ENCODE results near the gene PTPN1. TPM values are rescaled to one million over a fixed set of nuclear protein-coding genes. Genes with fewer than 3 reads are reported as not detected.

The PTPN1 gene
- 100 to 1,000 TPM; 111 to 113 TPM for total RNA-seq

GRCh38 chr20:50509923-50510705 is at the start of gene PTPN1:
Gene PTPN1, plus strand, starts transcription at chr20:50510383. Its CDS starts 145 bp downstream, at chr20:50510528.

Small RNAs within 50 kb of the gene (small RNA-seq; reads per million reads assigned to genes)
- gene COX6CP2, result 0 reads per million in 2 donors
- gene MIR1302-5, result 0 reads per million in 2 donors
- gene MIR645, result 0 reads per million in 2 donors
- gene RF00019, result 0 reads per million in 2 donors

Other genes with a start within 250 kb of the PTPN1 start
- gene RIPOR3, start 181.2 kb downstream of the PTPN1 start, total RNA-seq, result not detected
- 1 to 10 TPM in 1 of 2 donors, under 1 TPM in 1; 0.34 to 1.7 TPM for gene PARD6B, start 221.2 kb downstream of the PTPN1 start, total RNA-seq